Fibroblast of peridontal ligament (primary cell): Measurements from ENCODE around the gene NEXMIF.
"Not testable (repeated sequence)": the region's sequence is repeated elsewhere in the genome, so short reads cannot be mapped to it uniquely, and the experiment has no call there.

Source experiments
- DNase-seq: peaks from one replicate; pipeline ENCODE4 v3.0.0-alpha.2; 2010; ENCODE audit errors: extremely low read depth

NEXMIF gene

GRCh38 chrX:74797338-74797887, 127.8 kb downstream of the NEXMIF start:
- no peak for DNase-seq

GRCh38 chrX:74788545-74789086, 136.6 kb downstream of the NEXMIF start:
- DNase-seq, result no peak

- no peak for DNase-seq
These were observed 140.6 kb downstream of the NEXMIF start for GRCh38 chrX:74784629-74785028.

GRCh38 chrX:74781507-74782034, 143.7 kb downstream of the NEXMIF start:
- DNase-seq, result no peak

GRCh38 chrX:74779175-74779574, 146.1 kb downstream of the NEXMIF start:
- DNase-seq, result no peak

- no peak for DNase-seq
These were observed 150.3 kb downstream of the NEXMIF start for GRCh38 chrX:74774988-74775387.

GRCh38 chrX:74736450-74736849, 188.8 kb downstream of the NEXMIF start:
- DNase-seq, result no peak

- DNase-seq, result no peak
These were observed 220.0 kb downstream of the NEXMIF start for GRCh38 chrX:74705269-74705668.

GRCh38 chrX:74701343-74701742, 223.9 kb downstream of the NEXMIF start:
- not testable (repeated sequence) for DNase-seq

- DNase-seq, result no peak
These were observed 240.8 kb downstream of the NEXMIF start for GRCh38 chrX:74684466-74684865.
